GM12873 (cell line): ENCODE measurements around the gene ZNFX1.

Source experiments
- TF ChIP-seq, protein P1 (sequence below): IDR thresholded peaks from 2 replicates; pipeline ENCODE4 v1.5.1; 2012; ENCODE audit warnings: low read depth, mild to moderate bottlenecking, moderate library complexity, low read length, control low read depth; ENCODE audit not compliant: insufficient read depth; ENCODE audit errors: missing control alignments

ZNFX1 gene

DNA sequence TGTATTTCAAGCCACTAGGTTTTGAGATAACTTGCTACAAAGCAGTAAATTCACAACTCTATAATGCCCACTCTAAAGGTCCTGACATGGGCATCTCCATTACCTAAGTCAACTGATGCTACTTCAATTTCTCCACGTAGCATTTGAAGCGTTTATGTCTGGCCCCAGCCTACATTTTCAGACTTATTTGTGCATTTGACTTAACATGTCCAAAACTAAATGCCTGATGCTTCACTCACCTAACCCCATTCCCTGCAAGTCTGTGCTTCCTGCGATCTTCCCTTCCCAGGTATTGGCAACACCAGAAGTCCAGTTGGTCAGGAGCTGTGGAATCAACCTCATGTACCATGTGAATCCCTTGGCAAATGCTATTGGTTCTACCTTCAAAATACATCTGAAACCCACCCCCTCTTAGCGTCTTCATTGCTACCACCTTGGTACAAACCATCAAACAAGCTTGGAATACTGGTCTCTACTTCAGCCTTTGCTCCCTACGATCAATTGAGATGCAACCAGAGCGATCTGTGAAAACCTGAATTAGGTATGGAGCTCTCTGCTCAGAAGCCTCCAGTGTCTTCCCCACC is 12.8 kb upstream of the ZNFX1 start:
- TF ChIP-seq, protein P1, sequence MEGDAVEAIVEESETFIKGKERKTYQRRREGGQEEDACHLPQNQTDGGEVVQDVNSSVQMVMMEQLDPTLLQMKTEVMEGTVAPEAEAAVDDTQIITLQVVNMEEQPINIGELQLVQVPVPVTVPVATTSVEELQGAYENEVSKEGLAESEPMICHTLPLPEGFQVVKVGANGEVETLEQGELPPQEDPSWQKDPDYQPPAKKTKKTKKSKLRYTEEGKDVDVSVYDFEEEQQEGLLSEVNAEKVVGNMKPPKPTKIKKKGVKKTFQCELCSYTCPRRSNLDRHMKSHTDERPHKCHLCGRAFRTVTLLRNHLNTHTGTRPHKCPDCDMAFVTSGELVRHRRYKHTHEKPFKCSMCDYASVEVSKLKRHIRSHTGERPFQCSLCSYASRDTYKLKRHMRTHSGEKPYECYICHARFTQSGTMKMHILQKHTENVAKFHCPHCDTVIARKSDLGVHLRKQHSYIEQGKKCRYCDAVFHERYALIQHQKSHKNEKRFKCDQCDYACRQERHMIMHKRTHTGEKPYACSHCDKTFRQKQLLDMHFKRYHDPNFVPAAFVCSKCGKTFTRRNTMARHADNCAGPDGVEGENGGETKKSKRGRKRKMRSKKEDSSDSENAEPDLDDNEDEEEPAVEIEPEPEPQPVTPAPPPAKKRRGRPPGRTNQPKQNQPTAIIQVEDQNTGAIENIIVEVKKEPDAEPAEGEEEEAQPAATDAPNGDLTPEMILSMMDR, result no peak

DNA sequence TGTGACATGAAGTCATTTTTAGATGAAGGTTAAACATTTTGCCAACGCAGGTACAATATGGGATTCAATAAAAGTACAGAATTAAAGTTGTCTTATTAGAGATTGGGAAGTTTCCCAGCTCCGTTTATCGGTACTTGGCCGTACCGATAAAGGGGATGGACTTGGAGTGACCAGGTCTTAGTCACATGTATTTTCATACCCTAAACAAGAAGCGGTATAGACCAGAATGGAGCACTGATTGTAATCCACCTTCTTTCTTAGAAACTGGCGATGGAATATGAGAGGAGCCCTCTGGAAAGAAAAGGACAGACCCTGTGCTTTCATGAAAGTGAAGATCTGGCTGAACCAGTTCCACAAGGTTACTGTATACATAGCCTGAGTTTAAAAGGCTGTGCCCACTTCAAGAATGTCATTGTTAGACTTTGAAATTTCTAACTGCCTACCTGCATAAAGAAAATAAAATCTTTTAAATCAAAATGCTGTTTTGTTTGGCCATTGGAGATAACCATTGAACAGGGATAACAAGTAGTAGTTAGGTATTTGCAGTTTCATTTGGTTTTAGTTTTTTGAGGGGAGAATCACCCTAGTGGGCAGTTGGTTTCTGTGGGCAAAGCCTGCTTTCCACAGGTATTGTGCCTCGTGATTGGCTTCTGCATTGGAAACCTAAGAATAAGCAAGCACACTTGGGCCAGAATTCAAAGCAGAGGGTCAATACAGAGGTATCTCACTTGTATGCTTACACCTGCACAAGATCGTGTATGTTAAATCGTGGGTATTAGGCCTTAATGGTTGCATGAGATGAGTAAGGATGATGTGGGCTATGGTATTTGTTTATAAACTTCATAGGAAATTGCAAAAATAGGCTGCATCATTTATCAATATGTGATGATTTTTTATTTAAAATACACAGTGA is 11.2 kb upstream of the ZNFX1 start:
- TF ChIP-seq, protein P1, result no peak

DNA sequence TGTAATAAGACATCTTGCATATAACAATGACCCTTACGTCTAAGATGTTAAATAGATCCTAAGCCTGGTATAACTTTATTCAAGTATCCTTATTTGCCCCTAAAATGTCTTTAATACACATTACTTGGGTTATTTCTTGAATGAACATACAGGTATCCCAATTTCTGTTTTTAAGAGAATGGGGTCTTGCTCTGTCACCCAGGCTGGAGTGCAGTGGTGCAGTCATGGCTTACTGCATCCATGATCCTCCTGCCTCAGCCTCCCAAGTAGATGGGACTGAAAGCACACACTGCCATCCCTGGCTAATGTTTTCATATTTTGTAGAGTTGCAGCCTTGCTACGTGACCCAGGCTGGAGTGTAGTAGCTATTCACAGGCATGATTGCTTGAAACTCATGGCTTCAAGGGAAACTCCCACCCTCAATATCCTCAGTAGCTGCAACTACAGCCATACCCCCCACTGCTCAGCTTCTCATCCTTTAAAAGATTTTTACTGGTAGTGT is 10.4 kb upstream of the ZNFX1 start:
- TF ChIP-seq, protein P1, result no peak

DNA sequence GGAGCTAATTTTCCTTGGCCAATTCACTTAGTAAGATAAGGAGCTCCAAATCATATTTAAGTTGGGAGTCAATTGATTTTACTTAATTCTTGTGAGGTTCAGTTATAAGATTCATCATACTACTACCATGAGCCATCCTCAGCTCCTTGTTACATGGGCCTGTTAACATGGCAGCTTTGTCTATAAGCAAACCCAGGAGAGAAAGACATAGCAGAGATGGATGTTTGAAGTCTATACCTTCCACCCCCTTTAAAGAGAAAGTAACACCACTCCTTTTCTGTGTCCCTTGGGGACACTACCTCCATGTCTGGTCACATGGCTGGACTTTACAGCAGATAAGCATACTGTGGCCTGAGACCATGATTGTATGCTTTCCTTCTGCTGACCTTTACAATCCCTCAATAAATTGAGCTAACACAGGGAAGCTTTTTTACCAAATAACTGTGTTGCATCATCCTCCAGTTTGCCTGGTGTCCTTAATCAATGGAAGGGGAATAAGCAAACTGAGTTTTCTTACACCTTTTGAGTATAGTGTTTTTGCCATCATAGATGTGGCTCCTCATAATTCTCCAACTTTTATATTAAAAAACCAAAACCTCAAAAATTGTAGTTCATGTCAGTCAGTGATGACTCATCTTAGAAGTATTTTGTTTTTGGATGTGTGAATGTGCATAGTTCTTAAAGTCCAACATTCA is 9.8 kb upstream of the ZNFX1 start:
- TF ChIP-seq, protein P1, result no peak

DNA sequence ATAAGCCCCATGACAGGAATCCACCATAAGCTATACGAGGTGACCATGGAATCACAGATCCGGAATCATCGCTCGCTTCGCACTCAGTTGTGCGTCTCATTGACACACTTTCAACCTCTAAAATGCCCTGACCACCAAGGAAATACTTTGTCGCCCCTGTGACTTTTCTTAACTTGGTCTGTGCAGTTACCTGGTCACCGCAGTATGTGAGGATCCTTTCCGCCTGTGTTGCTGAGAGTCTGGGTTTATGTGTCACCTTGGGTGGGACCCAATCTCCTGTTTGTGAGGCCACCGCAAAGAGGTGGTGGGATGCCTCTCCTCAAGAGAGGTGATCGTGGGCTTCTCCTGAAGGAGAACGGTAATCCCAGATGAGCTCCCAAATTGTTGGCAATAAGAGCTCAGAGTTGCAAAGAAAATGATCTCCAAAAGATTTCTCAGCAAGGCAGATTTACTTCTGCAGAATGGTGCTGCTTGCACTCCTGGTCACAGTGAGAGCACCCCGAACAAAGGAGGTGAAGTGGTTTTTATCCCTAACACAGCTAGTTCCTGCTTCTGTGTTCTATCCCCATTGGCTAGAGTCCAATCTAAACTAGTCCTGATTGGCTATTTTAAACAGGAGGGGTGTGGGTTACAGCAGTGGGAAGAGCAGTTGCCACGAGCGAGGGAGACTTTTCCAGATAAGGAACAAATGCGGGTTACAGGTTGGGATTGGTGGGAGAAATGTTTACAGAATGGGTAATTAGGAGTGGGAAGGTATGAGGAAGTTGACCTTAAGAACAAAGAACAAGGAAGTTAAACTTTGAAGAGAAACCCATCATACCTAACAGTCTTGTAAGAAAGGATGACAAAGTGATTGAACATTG is 9.1 kb upstream of the ZNFX1 start:
- TF ChIP-seq, protein P1, result no peak

DNA sequence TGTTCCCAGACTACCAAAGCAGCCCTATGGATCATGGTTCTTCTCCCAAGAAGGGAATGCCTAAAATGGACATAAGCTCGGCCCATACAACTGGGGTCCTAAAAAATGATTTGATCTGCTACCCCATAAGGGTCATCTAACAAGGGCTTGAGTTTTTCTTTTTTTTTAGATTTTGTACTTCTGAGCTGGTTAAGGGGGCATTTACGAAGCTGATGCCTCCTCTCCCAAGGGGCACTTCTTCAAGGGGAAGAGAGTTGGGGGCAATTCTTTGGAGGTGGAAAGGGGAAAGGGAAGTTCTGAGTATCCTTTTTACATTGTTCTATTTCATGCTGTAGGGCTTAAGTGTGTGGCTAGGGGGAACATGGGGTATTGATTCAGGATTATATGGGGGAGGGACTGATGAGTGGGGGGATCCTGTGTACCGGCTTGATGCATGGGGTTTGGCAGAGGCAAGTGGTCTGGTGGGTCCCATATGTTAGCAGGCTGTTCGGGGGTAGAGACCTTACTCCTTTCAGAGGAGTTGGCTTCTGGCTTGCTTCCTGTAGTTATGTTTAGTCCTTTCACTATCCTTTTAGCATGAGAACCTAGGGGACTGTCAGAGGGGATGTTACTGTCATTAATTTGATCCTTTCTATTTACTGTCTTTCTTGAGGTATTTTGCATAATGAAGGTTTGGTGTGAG is 8.1 kb upstream of the ZNFX1 start:
- TF ChIP-seq, protein P1, result no peak
